Measurements from ENCODE around the gene ZNF184. TPM values are rescaled to one million over a fixed set of nuclear protein-coding genes. Genes with fewer than 3 reads are reported as not detected.
A peak's percentile ranks its signal among the peaks of the same experiment; 100 is the strongest.

ZNF184 gene
- total and polyA plus RNA-seq, 9 of the 15 experiments (the other 6 are each of a cell fraction or from before 2014, with no cell fraction given), result 7.6 to 22.2 (median 12.8) TPM

- TF ChIP-seq E2F1 (CRISPR knock-in tag; IDR thresholded peaks at IDR 0.05) (peak; percentile 92), PURB (CRISPR knock-in tag; IDR thresholded peaks at IDR 0.05; ENCODE audit: low read depth) (no peak), FOXK2 (conservative IDR thresholded peaks at IDR 0.05 in 1 of 2, IDR thresholded peaks at IDR 0.05 in 1 of 2; ENCODE audit: low read depth in 2 of 2) (peak; percentile 41 to 65; a peak in 3 of 4 replicates), ZNF175 (CRISPR knock-in tag; IDR thresholded peaks at IDR 0.05; ENCODE audit: low read depth) (no peak; the same call in 1 of the 2 replicates), ZBTB11 (CRISPR knock-in tag; IDR thresholded peaks at IDR 0.05) (peak in 1 of 3 experiments; percentile 87; a peak in 2 of 6 replicates), POLR2H (tag; IDR thresholded peaks at IDR 0.05; ENCODE audit: low read depth) (peak; percentile 90), PHTF2 (CRISPR knock-in tag; IDR thresholded peaks at IDR 0.05) (no peak), GTF2F1 (IDR thresholded peaks at IDR 0.05; ENCODE audit: low read depth, low read length) (no peak; the same call in 1 of the 2 replicates), ZBTB8A (IDR thresholded peaks at IDR 0.05; ENCODE audit: partially characterized antibody) (no peak), MITF (IDR thresholded peaks at IDR 0.05) (peak; percentile 50; the same call in 1 of the 2 replicates), AFF1 (IDR thresholded peaks at IDR 0.05; ENCODE audit: low read depth in 1 of 2, partially characterized antibody in 2 of 2) (peak; percentile 81 to 95), SMAD4 (CRISPR knock-in tag; conservative IDR thresholded peaks at IDR 0.05) (peak; percentile 68), ZNF76 (CRISPR knock-in tag; IDR thresholded peaks at IDR 0.05; ENCODE audit: borderline replicate concordance) (0 out of 2 replicates have a peak, but pooled peaks have one; percentile 71), ZNF197 (CRISPR knock-in tag; IDR thresholded peaks at IDR 0.05; ENCODE audit: low read depth) (no peak), SPI1 (IDR thresholded peaks at IDR 0.05; ENCODE audit: borderline replicate concordance, low read depth, low read length) (peak; percentile 57)
Observed at GRCh38 chr6:27472617-27473400, at the start of gene ZNF184 (continued).

All from K562 (cell line).